GM11168 (cell line): ENCODE measurements around the gene CILP2.

ENCODE experiments used
- in situ Hi-C: fragments of 300-500 bp; cut with MboI; formaldehyde crosslinking; loops from one replicate; pipeline ENCODE4 v1.12.0; 2022; ENCODE audit warnings: low sequenced_read_pairs; ENCODE audit not compliant: unreplicated experiment

Gene CILP2

DNA sequence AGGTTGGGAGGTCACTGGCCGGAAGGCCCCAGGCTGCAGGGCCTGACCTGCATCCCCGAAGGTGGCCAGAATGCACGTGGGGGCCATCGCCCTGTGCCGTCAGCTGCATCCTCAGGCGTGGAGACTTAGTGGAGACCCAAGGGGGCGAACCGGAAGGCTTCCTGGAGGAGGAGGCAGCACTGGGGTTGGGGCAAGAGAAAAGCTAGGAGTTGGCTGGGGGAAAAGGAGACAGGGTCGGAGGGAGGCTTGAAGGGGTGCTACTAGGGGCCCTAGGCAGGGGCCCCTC lies 10.8 kb upstream of the CILP2 start:
- in situ Hi-C loops: loop anchor here (10.0 to 25.0 kb wide), 2 partner anchors 117 to 260 kb away; partner anchors contain the start of gene GMIP

DNA sequence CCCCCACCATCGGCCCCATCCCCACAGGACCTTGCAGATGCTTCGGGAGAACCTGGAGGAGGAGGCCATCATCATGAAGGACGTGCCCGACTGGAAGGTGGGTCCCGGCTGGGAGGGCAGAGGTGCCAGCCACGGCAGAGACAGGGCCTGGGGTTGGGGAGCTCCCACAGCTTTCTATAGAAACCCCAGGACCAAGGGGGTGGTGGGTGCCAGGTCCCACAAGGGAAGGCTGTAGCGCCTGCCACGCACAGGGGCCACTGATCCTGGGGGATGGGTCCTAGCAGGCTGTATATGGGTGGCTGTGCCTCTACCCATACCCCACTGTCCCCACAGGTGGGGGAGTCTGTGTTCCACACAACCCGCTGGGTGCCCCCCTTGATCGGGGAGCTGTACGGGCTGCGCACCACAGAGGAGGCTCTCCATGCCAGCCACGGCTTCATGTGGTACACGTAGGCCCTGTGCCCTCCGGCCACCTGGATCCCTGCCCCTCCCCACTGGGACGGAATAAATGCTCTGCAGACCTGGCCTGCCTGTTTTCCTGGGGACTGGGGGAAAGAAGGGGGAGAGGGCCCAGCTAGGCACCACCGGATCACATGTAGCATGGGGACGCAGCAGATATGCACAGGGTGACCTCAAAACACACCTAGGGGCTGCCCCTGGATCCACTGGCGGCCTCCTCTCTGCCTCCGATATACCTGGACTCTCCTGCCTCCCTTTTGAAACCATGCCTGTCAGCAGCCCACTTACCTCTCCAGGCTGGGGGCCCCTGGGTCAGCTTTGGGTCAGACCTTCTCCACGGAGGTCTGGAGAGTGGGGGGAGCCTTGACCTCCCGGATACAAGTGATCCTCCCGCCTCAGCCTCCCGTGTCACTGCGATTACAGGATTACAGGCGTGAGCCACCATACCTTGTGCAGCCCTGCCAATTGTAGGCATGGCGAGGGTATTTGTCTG lies 10.1 kb upstream of the CILP2 start:
- in situ Hi-C loops: loop anchor here (10.0 to 25.0 kb wide), 2 partner anchors 117 to 259 kb away; partner anchors contain the start of gene GMIP

DNA sequence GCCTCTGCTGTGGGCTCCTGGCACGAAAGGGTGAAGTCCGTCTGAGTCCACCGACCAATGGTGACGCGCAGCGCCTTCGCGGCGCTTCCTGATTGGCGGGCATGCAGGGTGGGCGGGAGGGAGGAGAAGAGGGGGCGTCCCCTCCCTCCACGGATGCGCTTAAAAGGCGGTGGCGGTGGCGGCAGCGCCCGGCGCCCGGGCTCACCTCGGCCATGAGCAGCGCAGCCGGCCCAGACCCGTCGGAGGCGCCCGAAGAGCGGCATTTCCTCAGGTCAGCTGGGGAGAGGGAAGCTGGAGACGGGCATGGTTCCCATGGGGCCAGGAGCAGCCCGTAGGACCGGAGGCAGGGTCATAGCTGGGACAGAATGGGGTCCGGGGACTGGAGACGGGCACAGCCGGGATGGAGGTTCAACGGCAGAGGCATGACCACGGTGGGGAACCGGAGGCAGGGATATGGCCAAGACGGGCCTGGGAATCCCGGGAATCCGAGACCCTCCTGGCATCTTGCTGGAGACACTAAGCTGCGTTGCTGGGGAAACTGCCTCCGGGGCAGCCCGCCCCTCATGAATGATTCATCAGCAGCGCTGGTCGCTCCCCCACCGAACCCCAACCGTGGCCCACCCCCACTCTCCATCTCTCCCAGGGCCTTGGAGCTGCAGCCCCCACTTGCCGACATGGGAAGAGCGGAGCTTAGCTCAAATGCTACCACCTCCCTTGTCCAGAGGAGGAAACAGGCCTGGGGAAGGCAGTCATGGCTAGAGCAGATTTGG lies 9.2 kb upstream of the CILP2 start, which contains the start of gene YJEFN3:
Gene YJEFN3, plus strand, starts transcription at position 191 of the 770 bp plus-strand sequence. Its CDS starts 22 bp downstream, at position 213.
- in situ Hi-C loops: loop anchor here (10.0 to 25.0 kb wide), 2 partner anchors 116 to 258 kb away; partner anchors contain the start of gene GMIP

DNA sequence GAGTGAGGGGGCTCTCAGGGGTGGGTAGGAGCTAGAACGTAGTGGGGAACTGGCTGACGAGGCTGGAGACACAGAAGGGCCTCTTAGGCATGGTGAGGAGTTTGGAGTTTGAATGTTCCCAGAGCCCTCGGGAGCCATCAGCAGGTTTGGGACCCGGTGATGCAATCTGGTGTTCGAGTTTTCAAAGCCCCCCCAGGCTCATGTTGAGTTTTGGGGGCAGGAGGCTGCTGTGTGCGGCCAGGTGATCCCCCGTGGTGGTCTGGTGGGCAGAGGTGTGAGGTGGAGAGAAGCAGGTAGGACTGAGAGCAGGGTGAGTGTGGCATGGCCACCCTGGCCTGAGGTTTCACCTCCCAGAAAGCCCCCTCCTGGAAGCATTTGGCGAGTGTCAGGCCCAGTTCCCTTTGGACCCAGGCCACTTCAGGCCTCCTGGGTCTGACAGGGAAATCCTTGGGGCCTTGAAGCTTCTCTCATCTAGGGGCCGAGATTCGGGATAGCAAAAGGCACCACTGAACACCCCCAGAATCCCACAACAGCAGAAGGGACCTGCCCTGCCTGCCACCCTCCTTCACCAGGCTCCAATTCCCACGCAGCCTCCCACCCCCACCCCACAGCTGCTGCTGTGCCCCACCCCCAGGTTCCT lies 8.2 kb upstream of the CILP2 start:
- in situ Hi-C loops: loop anchor here (10.0 to 25.0 kb wide), 2 partner anchors 115 to 257 kb away; partner anchors contain the start of gene GMIP

DNA sequence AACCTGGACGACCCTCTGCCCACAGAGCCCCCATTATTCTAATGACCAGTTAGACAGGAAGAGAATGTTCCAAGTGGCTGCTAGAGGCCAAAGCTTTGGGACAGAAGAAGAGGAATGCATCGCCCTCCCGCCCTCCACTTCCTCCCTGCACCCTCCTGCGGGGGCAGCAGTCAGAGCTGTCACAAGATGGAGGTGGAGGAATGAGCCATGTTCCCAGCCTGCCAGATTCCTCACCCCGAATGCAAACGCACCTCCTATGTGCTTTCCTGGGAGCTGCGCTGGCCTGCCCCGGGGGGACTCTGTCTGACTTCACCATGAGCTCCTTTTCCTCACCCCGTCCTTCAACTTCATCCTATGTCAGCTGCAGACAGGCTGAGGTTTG lies 7.7 kb upstream of the CILP2 start:
- in situ Hi-C loops: loop anchor here (25.0 kb wide), 1 partner anchor 257 kb away; no protein-coding TSS in a partner anchor

DNA sequence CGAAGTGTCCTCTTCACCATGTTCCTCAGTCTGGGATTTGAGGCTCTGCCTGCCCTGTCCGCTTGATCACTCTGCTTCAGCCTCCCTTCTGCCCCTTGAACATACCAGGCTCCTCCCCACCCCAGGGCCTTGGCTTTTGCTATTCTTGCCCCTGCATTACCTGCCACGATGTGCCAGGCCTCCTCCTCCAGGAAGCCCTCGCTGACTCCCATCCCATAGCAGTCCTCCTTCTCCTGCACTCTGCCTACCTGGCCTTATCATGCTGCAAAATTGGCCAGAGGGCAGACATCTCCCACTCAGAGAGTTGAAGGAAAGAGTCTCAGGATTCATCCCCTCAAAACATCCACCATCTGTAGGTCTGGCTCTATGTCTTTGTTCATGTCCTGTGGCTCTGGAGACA lies 7.2 kb upstream of the CILP2 start:
- in situ Hi-C loops: loop anchor here (25.0 kb wide), 1 partner anchor 256 kb away; no protein-coding TSS in a partner anchor

DNA sequence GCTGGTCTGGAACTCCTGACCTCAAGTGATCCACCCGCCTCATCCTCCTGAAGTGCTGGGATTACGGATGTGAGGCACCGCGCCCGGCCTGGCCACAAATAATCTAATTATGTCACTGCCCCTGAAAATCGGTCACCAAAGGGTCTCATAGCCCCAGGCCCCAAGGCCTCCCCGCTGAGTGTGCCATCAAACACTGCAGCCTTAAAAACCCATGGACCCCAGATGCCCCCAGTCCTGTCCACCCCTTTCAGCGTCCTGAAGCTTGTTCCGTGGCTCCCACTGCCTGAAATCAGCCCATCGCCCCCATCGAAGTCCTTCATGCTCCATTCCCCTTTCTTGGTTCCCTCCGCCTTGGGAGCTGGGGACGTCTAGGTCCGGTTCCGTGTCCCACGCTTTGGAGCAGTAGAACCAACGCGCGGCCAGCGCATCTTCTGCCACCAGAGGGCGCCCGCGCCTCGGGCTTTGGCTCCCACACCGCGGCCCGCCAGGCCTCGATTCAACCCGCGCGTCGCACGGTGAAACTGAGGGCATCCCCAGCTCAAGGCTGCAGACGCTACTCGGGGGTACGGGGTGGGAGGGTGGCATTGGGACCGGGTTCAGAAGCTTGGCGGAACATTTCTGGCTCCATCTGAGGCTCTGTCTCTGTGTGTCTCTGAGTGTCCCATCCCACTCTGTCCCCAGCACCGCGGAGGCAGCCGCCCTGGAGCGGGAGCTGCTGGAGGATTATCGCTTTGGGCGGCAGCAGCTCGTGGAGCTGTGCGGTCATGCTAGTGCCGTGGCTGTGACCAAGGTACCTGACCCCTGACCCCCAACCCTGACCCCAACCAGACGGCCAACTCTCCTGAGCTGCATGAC lies 5.9 kb upstream of the CILP2 start:
- in situ Hi-C loops: loop anchor here (25.0 kb wide), 1 partner anchor 255 kb away; no protein-coding TSS in a partner anchor

DNA sequence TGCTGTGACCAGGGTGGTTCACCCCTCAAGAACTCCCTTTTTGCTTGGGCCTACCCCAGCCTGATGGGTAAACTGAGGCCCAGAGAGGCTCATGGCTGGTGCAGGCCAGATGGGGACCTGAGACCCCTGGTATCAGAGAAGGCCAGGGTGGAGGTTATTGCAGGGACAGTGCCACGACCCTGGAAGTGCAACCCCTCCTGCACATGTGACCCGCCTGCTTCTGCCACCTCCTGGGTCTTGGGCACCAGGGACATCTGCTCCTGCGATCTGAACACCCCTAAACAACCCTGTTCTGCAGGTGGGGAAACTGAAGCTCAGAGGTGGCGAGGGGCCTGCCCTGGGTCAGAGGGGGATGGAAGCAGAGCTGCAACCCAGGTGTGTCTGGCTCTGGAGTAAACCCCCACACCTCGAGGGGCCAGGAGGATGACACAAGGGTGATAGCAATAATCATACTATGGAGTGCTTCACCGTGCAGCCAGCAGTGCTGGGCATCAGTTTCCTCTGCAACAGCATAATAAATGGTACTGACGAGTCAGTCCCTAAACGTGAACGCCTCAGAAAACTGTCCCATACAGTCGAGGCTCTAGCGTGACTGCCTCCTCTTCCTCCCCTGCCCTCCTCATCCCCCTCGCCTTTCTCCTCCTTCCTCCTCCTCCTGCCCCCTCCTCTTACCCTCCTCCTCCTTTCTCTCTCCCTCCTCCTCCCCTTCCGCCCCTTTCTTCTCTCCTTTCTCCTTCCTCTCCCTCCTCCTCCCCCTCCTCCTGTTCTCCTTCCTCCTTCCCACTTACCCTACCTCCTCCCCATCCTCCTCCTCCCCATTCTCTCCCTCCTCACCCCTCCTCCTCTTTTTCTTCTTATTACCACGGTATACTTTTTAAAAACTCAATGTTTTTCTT lies 5.0 kb upstream of the CILP2 start:
- in situ Hi-C loops: loop anchor here (25.0 kb wide), 1 partner anchor 254 kb away; no protein-coding TSS in a partner anchor

DNA sequence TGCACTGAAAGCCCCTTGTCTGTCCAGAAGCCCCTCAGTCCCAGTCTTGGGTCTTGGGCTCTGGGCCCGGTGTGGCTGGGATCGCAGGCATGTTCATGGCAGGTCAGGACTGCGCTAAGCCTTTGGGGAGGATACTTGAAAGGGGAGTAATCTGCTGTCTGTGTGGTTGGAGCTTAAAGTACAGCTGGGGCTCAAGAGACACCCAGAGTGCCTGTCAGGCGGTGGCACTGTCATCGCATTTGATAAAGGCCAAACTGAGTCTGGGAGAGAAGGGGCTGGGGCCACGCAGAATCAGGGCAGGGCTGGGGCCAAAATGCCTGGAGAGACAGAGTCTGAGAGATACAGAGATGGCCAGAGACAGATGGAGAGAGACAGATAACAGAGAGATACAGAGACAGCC lies 4.2 kb upstream of the CILP2 start:
- in situ Hi-C loops: loop anchor here (25.0 kb wide), 1 partner anchor 253 kb away; no protein-coding TSS in a partner anchor

DNA sequence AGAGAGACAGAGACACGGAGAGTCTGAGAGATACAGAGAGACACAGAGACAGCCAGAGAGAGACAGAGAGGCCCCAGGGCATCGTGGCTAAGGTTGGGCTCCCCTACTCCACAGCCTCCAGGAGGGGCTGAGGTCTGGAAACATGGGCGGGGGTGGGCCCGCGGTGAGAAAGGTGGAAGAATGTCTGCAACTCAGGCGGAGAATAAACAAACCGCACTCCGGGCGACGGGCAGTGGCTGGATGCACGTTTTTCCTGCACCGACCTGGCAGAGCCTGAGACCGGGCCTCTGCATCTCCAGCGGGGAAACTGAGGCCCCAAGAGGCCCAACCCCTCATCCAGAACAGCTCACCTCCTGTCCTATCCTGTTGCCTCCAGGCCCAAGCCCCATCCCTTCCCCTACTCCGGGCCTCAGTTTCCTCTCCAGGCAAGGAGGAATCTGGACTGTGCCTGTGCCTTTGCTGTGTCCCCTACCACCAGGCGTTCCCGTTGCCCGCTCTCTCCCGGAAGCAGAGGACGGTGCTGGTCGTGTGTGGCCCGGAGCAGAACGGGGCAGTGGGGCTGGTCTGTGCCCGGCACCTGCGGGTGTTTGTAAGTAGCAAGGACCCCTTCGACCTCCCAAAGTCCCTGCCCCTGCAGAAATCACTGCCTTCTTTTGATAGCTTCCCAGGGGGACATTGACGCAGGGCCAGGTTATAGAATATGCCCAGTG lies 3.4 kb upstream of the CILP2 start:
- in situ Hi-C loops: loop anchor here (25.0 kb wide), 1 partner anchor 253 kb away; no protein-coding TSS in a partner anchor

DNA sequence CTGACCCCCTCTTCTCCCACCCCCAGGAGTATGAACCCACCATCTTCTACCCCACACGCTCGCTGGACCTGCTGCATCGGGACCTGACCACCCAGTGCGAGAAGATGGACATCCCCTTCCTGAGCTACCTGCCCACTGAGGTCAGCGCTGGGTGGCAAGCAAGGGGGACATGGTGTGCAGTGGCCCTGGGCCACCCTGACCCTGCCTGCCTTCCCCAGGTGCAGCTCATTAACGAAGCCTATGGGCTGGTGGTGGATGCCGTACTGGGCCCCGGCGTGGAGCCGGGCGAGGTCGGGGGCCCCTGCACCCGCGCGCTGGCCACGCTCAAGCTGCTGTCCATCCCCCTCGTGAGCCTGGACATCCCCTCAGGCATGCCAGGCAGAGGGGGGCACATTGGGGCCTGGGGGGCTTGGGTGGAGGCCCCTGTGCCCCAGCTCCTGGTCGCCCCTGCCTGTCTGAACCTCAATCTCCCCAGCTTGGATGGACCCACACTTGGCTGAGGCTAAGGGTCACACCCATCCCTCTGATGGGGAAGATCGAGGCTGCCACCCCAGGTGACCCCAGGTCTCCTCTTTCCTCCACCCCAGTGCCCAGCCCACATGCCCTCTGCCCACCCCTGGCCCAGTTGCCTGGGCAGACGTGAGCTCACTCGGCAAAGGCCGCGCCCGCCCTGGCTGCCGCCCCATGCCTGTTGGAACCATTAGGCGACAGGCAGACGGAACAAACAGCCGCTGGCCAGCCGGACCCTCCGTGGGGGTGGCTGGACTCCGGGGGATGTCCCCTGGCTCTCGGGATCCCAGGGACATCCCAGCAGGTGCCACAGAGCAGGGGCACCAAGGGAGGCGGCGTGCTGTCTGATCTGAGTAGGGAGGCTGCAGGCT lies 2.5 kb upstream of the CILP2 start:
- in situ Hi-C loops: loop anchor here (25.0 kb wide), 1 partner anchor 252 kb away; no protein-coding TSS in a partner anchor

DNA sequence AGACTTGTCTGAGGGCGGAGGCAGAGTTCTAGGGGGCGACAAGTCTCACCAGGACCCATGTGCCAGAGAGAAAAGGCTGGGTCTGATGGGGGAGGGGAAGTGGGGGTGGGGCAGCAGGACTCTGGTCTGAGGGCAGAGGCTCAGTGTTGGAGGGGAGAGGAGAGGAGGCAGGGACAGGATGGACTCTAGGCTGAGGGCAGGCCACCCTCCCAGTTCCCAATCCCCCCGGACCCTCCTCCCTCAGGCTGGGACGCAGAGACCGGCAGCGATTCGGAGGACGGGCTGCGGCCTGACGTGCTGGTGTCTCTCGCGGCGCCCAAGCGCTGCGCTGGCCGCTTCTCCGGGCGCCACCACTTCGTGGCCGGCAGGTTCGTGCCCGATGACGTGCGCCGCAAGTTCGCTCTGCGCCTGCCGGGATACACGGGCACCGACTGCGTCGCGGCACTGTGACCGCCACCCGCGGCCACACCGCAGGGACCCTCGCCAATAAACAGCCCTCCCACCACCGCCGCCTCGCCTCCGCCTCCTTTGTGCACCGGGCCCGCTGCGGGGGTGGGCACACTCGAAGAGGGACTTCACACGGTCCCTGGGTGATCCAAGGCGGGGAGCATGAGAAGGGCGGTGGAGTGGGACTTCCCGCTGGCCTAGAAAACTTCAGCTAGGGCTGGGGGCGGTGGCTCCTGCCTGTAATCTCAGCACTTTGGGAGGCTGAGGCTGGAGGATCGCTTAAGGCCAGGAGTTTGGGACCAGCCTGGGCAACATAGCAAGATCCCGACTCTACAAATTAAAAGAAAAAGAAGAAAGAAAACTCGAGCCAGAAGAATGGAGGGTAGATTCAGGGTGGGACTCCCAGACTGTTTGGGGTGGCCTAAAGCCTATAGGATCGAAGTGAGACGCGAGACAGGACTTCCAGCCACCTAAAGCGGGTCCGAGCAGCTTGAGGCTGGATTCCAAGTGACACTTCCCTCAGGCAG lies 703 bp upstream of the CILP2 start:
- in situ Hi-C loops: loop anchor here (25.0 kb wide), 1 partner anchor 250 kb away; no protein-coding TSS in a partner anchor

DNA sequence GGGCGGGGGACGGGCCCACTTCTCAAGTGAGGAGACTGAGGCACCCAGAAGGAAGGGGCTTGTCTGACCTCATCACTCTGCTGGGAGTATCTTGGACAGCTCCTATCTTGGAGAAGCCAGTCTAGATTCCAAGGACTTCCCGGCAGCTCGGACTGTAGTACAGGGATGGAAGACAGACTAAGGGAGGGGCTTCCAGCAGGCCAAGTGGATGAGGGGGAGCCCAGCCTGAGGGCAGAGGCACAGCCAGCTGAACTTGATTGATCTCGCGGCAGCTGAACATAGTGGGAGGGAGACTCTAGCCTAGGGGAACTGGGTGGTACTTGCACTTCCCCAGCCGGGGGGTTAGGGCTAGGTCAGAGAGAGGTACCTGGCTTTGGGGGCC lies 711 bp downstream of the CILP2 start:
- in situ Hi-C loops: loop anchor here (25.0 kb wide), 1 partner anchor 249 kb away; no protein-coding TSS in a partner anchor

DNA sequence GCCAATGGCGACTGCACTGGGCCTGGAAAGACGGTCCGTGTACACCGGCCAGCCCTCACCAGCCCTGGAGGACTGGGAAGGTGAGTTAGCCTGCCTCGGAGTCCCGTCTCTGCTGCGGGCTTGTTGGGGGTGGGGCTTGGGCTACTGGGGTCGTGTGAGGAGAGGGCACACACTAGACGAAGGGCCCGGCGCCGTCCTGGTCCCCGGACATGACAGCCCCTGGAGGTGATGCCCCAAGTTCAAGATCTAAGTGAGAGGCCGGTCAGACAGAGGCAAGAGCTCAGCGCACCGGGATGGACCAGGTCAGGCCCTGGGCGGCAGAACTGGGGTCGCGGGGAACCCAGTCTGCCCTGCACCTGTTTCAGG lies 1.6 kb downstream of the CILP2 start:
- in situ Hi-C loops: loop anchor here (25.0 kb wide), 1 partner anchor 248 kb away; no protein-coding TSS in a partner anchor

DNA sequence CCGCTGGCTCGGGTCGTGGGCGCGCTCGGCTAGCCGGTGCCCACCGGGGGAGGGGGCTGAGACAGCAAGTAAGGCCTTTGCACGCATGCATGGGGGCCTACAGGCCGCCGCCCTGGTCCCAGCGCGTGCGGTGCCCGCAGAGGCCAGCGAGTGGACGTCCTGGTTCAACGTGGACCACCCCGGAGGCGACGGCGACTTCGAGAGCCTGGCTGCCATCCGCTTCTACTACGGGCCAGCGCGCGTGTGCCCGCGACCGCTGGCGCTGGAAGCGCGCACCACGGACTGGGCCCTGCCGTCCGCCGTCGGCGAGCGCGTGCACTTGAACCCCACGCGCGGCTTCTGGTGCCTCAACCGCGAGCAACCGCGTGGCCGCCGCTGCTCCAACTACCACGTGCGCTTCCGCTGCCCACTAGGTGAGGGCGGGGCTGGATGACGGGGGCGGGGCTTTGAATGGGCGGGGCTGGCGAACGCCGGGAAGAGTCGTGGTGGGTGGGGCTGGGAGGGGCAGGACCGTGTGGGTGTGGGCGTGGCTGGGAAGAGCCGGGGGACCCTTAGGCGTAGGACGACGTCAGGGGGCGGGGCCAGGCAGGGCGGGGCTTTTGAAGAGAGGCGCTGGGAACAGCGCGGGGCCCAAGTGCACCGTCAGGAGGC lies 2.1 kb downstream of the CILP2 start:
- in situ Hi-C loops: loop anchor here (25.0 kb wide), 1 partner anchor 247 kb away; no protein-coding TSS in a partner anchor
